Retina (tissue), 1 donor: ENCODE measurements around the gene FKBP11.
"Not testable (repeated sequence)": the region's sequence is repeated elsewhere in the genome, so short reads cannot be mapped to it uniquely, and the experiment has no call there.

Experiments used
- DNase-seq: peaks from one replicate; pipeline ENCODE4 v3.0.0-alpha.2; 2016

FKBP11 gene

DNA sequence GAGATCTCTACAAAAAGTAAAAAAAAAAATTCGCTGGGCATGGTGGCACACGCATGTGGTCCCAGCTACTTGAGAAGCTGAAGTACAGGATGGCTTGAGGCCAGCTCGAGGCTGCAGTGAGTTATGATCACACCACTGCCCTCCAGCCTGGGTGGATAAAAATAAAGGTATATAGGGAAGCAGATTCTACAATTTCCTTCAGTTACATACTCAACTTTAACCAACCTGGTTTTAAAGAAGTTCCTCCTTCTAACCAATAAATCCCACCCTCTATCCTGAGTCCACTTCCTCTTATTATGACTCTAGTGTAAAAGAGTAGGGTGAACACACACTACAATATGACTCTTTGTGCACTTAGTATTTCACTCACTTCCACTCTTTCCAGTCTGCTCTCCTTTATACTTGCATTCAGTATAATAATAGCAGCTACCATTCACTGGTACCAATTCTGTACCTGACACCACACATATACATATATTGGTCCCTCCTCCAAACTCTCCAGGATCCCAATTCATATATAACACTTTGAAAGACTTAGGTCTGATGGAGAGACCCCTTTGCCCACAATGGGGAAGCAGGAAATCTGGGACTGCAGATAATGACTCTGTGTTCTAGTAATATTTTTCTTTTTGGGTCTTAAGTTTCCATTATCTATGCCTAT lies 29.7 kb upstream of the FKBP11 start:
- no peak for DNase-seq

- DNase-seq: no peak
These were observed 28.8 kb upstream of the FKBP11 start for GRCh38 chr12:48954061-48954460.

GRCh38 chr12:48952691-48953090 lies 27.4 kb upstream of the FKBP11 start:
- DNase-seq: no peak

- DNase-seq: no peak
These were observed 22.4 kb upstream of the FKBP11 start for GRCh38 chr12:48947727-48948126.

DNA sequence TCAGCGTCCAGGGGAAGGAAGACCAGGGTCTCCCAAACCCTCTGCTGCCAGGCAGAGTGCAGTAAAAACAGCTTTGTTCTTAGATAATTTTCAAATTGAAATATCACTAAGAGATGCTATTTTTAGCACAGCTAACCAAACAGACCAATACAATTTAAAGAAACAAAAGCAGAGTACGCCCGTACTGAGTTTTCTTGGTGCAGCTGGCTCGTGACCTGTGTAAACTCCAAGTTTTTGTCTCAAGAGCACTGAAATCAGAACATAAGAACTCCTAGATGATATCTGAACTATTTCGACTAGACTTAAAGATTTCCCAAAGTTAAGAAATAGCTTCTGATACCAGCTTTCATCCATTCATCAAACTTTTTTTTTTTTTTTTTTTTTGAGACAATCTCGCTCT lies 21.7 kb upstream of the FKBP11 start:
- no peak for DNase-seq

- no peak for DNase-seq
These were observed 20.9 kb upstream of the FKBP11 start for GRCh38 chr12:48946205-48946604.

DNA sequence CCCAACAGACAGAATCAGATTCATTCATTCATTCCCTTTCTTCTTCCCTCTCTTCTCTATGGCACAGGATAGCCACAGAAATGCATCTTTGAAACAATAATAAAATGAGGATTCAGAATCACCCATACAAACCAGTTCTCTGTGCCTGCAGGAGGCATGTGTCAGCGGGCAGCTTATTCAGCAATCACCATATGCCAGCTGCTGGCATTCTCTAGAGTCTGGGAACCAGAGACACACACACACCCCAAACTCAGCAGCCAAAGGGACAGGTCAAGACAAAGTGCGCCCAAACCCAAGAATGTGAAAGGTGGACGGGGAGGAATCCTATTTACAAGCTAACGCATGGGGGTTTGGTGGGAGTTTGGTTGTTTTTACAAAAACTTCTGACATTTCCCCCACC lies 17.9 kb upstream of the FKBP11 start:
- no peak for DNase-seq

DNA sequence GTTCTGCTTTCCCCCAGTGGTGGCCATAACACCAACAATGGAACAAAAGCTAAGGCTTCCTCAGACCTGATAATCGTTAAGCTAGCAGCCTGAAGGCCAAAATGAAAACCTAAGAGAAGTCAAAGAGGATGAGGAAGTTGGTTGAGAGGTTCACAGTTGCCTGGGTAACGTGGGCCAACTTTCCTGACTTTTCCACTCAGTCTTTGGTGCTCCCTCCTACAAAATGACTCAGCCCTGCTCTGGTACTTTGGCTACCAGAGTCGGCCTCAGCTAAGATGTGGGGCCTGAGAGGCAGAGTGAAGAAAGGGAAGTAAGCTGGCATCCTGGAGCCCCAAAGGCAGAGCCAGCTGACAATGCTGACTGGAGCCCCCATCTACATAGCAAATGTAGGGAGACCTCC lies 14.9 kb upstream of the FKBP11 start:
- DNase-seq: no peak

- DNase-seq: no peak
These were observed 13.5 kb upstream of the FKBP11 start for GRCh38 chr12:48938805-48939204.

DNA sequence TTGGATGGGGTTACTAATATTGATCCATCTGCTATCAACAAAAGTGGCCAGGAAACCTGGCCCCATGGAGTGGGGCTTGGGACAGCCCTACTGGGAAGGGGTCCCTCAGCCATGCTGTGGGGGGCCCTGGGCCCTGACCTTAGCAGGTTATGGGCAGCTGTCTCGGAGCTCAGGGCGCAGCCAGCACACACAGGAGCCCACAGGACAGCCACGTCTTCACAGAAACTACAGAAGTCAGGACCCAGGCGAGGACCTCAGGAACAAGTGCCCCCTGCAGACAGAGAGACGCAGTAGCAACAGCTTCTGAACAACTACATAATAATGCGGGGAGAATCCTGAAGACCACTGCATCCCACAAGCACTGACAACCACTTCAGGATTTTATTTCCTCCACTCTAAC lies 11.9 kb upstream of the FKBP11 start:
- no peak for DNase-seq

- DNase-seq: peak; percentile 77
These were observed 11.2 kb upstream of the FKBP11 start for GRCh38 chr12:48936379-48936979.

DNA sequence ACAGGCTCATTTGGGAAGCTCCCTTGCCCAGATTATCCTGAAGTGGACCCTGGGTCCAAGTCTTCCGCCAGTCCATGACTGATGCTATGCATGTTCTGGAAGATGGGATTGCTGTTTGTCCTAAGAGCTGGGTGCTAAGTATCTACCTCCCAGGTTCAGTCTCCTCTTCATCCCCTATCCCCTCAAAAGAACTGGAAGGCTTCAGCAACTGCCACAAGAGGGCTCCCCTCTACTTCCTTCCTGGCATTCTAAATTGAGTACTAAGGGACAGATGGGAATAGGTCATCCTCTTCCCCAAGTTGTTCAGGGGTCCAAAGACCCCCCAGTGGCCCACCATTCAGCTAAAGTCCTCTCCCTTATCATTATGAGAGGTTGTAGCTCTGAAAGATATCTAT lies 9.0 kb upstream of the FKBP11 start:
- no peak for DNase-seq

GRCh38 chr12:48933664-48934311 lies 8.5 kb upstream of the FKBP11 start:
- no peak for DNase-seq

DNA sequence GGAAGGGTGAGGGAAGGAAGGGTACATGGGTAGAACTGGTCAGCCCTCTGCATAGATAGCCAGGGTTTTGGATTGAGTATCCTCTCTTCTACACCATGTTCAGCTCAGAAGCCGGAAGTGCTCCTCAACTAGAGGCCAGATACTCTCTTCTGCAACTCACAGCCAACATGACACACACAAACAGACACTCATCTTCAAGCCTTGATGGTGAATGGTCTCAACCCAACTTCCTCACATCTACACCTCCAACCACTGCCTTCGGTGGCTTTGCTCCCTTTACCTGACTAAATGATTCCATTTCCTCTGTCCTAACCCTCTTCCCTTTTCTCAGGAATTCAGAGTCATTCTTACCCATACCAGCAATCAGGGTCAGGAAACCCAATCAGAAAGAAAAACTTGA lies 7.6 kb upstream of the FKBP11 start:
- DNase-seq: no peak

DNA sequence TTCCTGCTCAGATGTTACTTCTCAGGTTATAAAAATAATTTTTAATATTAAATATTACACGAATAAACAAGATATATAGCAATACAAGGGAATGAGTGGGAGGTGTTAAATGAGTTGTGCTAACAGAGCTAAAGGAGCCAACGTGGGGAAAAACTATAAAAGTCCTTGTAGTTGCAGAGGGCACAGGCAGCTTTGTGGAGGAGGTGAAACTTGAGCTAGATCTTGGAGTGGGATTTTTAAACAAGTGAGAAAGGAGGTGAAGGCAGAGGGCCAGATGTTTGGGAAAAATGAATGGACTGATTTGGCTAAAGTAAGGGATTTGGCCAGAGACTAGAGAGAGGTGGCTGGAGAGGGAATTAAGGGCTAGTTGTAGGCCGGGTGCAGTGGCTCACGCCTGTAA lies 5.2 kb upstream of the FKBP11 start:
- no peak for DNase-seq

GRCh38 chr12:48929551-48929950 lies 4.3 kb upstream of the FKBP11 start:
- no peak for DNase-seq

GRCh38 chr12:48927261-48927660 lies 2.0 kb upstream of the FKBP11 start:
- no peak for DNase-seq

- DNase-seq: peak; percentile 66
These were observed 532 bp downstream of the FKBP11 start for GRCh38 chr12:48924617-48925303.

DNA sequence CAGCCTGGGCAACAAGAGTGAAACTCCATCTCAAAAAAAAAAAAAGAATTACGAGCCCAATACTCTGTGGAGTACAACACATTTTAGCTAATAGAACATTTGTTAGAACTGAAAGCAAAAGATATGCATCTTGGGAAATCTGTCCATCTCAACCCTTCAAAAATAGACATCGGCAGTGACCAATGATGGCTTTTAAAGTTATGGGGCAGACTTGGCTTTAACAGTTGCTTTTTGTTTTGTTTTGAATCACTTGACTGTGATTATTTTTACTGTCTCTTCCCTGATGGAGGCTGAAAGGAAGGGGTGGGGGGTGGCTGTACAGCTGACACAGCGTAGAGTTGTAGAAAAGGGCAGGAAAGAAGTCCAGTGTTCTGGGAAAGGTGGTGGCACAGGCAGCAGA lies 2.2 kb downstream of the FKBP11 start:
- DNase-seq: no peak

DNA sequence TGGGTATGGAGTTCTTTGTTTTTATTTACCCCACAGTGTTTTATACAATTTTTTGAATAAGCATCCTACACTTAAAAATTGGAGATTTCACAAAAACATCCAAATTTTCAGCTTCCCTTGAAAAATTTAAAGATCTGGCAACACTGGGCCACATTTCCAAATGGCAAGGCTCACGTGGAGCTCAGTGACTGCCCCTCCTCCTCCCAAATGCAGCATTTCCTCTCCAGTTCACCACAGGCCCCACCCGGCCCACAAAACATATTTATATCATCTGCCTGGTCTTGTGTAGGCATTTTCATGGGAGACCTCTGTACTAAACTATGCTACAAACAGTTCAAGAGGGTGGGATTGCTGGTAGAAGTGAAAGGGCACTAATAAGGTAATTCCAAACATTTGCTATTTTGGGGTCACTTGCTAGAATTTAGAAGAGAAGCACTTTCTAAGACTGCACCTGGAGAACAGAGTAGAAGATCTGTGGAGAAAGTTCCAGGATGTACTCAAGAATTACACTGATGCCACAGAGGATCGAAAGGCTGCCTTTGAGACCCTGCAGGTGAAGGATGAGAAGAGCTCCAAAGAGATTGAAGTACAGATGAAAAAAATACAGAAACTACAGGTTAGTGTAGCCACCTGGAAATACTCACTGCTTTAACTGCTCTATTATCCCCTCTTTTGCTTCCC lies 7.3 kb downstream of the FKBP11 start:
- DNase-seq: no peak

GRCh38 chr12:48910196-48910595 lies 15.1 kb downstream of the FKBP11 start:
- no peak for DNase-seq

DNA sequence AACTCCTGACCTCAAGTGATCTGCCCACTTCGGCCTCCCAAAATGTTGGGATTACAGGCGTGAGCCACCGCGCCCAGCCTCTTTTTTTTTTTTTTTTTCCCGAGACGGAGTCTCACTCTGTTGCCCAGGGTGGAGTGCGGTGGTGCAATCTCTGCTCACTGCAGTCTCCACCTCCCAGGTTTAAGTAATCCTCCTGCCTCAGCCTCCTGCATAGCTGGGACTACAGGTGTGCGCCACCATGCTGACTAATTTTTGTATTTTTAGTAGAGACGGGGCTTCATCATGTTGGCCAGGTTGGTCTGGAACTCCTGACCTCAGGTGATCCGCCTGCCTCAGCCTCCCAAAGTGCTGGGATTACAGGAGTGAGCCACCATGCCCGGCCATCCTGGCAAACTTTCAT lies 15.6 kb downstream of the FKBP11 start:
- DNase-seq: not testable (repeated sequence)

DNA sequence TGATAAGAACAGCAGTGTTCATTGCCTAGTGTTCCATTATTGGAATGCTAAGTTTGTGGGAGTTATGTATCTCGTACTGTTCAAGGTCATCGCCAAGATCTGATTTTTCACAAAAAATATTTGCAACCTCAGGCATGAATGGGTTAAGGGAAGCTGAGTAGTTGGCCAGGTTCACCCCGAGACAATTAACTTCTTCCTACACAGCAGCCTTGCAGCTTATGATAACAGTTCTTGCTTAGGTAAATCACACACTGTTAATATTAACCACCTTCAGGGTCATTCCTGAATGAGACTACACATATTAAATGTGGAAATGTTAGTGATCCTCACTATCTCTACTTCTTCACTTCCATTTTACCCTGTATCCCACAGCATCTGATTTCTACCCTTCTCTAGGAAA lies 18.0 kb downstream of the FKBP11 start:
- DNase-seq: no peak
